ENCODE measurements around the gene KPNA2.

GRCh38 chr17:68047153-68047846 is 11.8 kb downstream of the KPNA2 start:
- TF ChIP-seq POLR2A (IDR thresholded peaks at IDR 0.05) (no peak), CTCF (IDR thresholded peaks at IDR 0.05) (no peak)

All from uterus (tissue), 2 donors.